Measurements from ENCODE around the gene GABRG2.

Gene GABRG2

GRCh38 chr5:162078805-162079204 lies 11.2 kb downstream of the GABRG2 start:
- DNase-seq (ENCODE audit: low read depth in 1 of 2, low spot score in 1 of 2) = no peak
- no peak overlapping the region for H3K4me3 ChIP-seq (replicated peaks; ENCODE audit: insufficient read depth, low read length)
- no peak for TF ChIP-seq POLR2AphosphoS5 (IDR thresholded peaks at IDR 0.05; ENCODE audit: low read depth)
- TF ChIP-seq REST (IDR thresholded peaks at IDR 0.05; ENCODE audit: insufficient replicate concordance, low read depth) = no peak
- TF ChIP-seq SPI1 (IDR thresholded peaks at IDR 0.05; ENCODE audit: borderline replicate concordance, low read depth) = no peak
- no peak for TF ChIP-seq GABPA (IDR thresholded peaks at IDR 0.05; ENCODE audit: low read depth)
- TF ChIP-seq, protein P1, sequence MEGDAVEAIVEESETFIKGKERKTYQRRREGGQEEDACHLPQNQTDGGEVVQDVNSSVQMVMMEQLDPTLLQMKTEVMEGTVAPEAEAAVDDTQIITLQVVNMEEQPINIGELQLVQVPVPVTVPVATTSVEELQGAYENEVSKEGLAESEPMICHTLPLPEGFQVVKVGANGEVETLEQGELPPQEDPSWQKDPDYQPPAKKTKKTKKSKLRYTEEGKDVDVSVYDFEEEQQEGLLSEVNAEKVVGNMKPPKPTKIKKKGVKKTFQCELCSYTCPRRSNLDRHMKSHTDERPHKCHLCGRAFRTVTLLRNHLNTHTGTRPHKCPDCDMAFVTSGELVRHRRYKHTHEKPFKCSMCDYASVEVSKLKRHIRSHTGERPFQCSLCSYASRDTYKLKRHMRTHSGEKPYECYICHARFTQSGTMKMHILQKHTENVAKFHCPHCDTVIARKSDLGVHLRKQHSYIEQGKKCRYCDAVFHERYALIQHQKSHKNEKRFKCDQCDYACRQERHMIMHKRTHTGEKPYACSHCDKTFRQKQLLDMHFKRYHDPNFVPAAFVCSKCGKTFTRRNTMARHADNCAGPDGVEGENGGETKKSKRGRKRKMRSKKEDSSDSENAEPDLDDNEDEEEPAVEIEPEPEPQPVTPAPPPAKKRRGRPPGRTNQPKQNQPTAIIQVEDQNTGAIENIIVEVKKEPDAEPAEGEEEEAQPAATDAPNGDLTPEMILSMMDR (IDR thresholded peaks at IDR 0.05; ENCODE audit: insufficient read depth, low read length) = no peak
- H3K27me3 ChIP-seq (ENCODE audit: insufficient read depth, poor library complexity, severe bottlenecking) = no peaks in the 10 kb centered on the region
- no peak overlapping the region for H3K27ac ChIP-seq (replicated peaks)

- Histone ChIP-seq H3K4me3 (replicated peaks; ENCODE audit: insufficient read depth, low read length) (no peak overlapping the region), H3K27ac (replicated peaks) (no peak overlapping the region), H3K27me3 (ENCODE audit: insufficient read depth, poor library complexity, severe bottlenecking) (no peaks in the 10 kb centered on the region)
- DNase-seq (ENCODE audit: low read depth in 1 of 2, low spot score in 1 of 2) = no peak
- TF ChIP-seq REST (IDR thresholded peaks at IDR 0.05; ENCODE audit: insufficient replicate concordance, low read depth) (no peak), POLR2AphosphoS5 (IDR thresholded peaks at IDR 0.05; ENCODE audit: low read depth) (no peak), SPI1 (IDR thresholded peaks at IDR 0.05; ENCODE audit: borderline replicate concordance, low read depth) (peak; percentile 22; the same call in 1 of the 2 replicates)
Observed at GRCh38 chr5:162091336-162091735, 23.8 kb downstream of the GABRG2 start.

GRCh38 chr5:162096448-162096847 lies 28.9 kb downstream of the GABRG2 start:
- no peak for TF ChIP-seq SPI1 (IDR thresholded peaks at IDR 0.05; ENCODE audit: borderline replicate concordance, low read depth)
- no peak for TF ChIP-seq GABPA (IDR thresholded peaks at IDR 0.05; ENCODE audit: low read depth)
- no peak for TF ChIP-seq REST (IDR thresholded peaks at IDR 0.05; ENCODE audit: insufficient replicate concordance, low read depth)
- TF ChIP-seq, protein P1 (IDR thresholded peaks at IDR 0.05; ENCODE audit: insufficient read depth, low read length) = no peak
- no peak for TF ChIP-seq POLR2AphosphoS5 (IDR thresholded peaks at IDR 0.05; ENCODE audit: low read depth)
- no peak for DNase-seq (ENCODE audit: low read depth in 1 of 2, low spot score in 1 of 2)
- H3K4me3 ChIP-seq (replicated peaks; ENCODE audit: insufficient read depth, low read length) = no peak overlapping the region
- no peak overlapping the region for H3K27ac ChIP-seq (replicated peaks)
- H3K27me3 ChIP-seq (ENCODE audit: insufficient read depth, poor library complexity, severe bottlenecking) = no peaks in the 10 kb centered on the region

Data from HL-60 (cell line).